Measurements from ENCODE around the gene NUFIP2.

Gene NUFIP2

GRCh38 chr17:29216856-29217255 lies 77.1 kb downstream of the NUFIP2 start:
- Histone ChIP-seq H3K4me3 (no peak overlapping the region), H3K36me3 (ENCODE audit: insufficient read depth, low read length) (no peaks in the 10 kb centered on the region), H3K9me3 (ENCODE audit: low read depth, low read length) (no peaks in the 10 kb centered on the region), H3K27ac (no peak overlapping the region), H3K9ac (ENCODE audit: insufficient read length) (no peak overlapping the region)
- no peak for DNase-seq (ENCODE audit: low read depth, low spot score)
- no peak for TF ChIP-seq FOXP2 (optimal IDR thresholded peaks at IDR 0.05; ENCODE audit: control extremely low read depth, extremely low read length, insufficient read depth)
- TF ChIP-seq POLR2AphosphoS5 (IDR thresholded peaks at IDR 0.05; ENCODE audit: borderline replicate concordance, low read depth, low read length) = no peak
- no peak for TF ChIP-seq EZH2 (IDR thresholded peaks at IDR 0.05)

- Histone ChIP-seq H3K9ac (ENCODE audit: insufficient read length) (no peak overlapping the region), H3K27ac (no peak overlapping the region), H3K4me3 (no peak overlapping the region), H3K9me3 (ENCODE audit: low read depth, low read length) (no peaks in the 10 kb centered on the region), H3K36me3 (ENCODE audit: insufficient read depth, low read length) (no peaks in the 10 kb centered on the region)
- TF ChIP-seq FOXP2 (optimal IDR thresholded peaks at IDR 0.05; ENCODE audit: control extremely low read depth, extremely low read length, insufficient read depth) (no peak), EZH2 (IDR thresholded peaks at IDR 0.05) (no peak), POLR2AphosphoS5 (IDR thresholded peaks at IDR 0.05; ENCODE audit: borderline replicate concordance, low read depth, low read length) (no peak)
- DNase-seq (ENCODE audit: low read depth, low spot score) = no peak
Measured at GRCh38 chr17:29216181-29216580, 77.8 kb downstream of the NUFIP2 start.

DNA sequence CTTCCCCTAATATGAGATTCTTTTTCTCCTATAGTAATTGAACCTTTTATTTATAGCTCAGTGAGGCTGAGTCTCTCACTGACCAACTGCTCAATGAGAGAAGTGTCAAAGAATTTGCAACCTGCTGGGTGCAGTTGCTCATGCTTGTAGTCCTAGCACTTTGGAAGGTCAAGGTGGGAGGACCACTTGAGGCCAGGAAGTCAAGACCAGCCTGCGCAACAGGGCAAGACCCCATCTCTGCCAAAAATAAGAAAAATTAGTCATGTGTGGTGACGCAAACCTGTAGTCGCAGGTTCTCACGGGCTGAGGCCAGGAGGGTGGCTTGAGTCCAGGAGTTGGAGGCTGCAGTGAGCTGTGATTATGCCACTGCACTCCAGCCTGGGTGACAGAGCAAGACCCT lies 78.2 kb downstream of the NUFIP2 start:
- H3K9me3 ChIP-seq (ENCODE audit: low read depth, low read length) = no peaks in the 10 kb centered on the region
- TF ChIP-seq POLR2AphosphoS5 (IDR thresholded peaks at IDR 0.05; ENCODE audit: borderline replicate concordance, low read depth, low read length) (no peak), EZH2 (IDR thresholded peaks at IDR 0.05) (no peak), FOXP2 (optimal IDR thresholded peaks at IDR 0.05; ENCODE audit: control extremely low read depth, extremely low read length, insufficient read depth) (no peak)
- H3K9ac ChIP-seq (ENCODE audit: insufficient read length) = no peak overlapping the region
- no peak overlapping the region for H3K27ac ChIP-seq
- H3K4me3 ChIP-seq = no peak overlapping the region
- no peaks in the 10 kb centered on the region for H3K36me3 ChIP-seq (ENCODE audit: insufficient read depth, low read length)
- DNase-seq (ENCODE audit: low read depth, low spot score) = no peak

DNA sequence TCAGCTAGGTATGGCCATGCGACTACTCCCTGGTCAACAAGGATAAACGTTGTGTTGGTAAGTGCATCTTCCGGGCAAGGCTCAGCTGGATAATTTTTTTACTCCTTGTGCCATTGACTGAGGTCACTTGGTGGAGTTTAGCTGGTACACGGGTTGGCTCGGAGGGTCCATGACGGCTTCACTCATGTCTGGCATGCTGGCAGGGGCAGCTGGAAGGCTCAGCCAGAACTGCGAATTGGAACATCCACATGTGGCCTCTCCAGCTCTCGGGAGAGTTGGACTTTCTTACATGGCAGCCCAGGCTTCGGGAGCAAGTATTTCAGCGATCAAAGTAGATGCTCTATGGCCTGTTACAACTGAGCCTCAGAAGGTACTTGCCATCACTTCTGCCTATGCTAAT lies 78.8 kb downstream of the NUFIP2 start:
- Histone ChIP-seq H3K36me3 (ENCODE audit: insufficient read depth, low read length) (no peaks in the 10 kb centered on the region), H3K4me3 (no peak overlapping the region), H3K9me3 (ENCODE audit: low read depth, low read length) (no peaks in the 10 kb centered on the region), H3K27ac (no peak overlapping the region), H3K9ac (ENCODE audit: insufficient read length) (no peak overlapping the region)
- no peak for DNase-seq (ENCODE audit: low read depth, low spot score)
- TF ChIP-seq FOXP2 (optimal IDR thresholded peaks at IDR 0.05; ENCODE audit: control extremely low read depth, extremely low read length, insufficient read depth) (no peak), EZH2 (IDR thresholded peaks at IDR 0.05) (no peak), POLR2AphosphoS5 (IDR thresholded peaks at IDR 0.05; ENCODE audit: borderline replicate concordance, low read depth, low read length) (no peak)

GRCh38 chr17:29214215-29215146 lies 79.5 kb downstream of the NUFIP2 start:
- no peak overlapping the region for H3K27ac ChIP-seq
- DNase-seq (ENCODE audit: low read depth, low spot score) = no peak

DNA sequence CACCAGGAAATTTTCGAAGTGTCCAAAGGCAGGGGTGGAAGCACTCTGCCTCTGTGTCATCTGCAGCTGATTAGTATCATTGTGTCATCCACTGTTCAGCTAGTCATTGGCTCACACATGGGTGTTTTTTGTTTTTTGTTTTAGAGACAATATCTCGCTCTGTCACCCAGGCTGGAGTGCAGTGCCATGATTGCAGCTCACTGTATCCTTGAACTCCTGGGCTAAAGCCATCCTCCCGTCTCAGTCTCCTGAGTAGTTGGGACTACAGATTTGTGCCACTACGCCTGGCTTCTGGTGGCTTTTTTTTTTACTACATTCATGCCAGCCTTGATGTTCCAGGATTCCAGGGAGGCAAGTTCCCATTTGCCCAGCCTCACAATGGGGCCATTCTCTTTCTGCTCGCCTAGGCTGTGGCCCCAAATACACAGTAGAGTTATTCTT lies 81.2 kb downstream of the NUFIP2 start:
- TF ChIP-seq FOXP2 (optimal IDR thresholded peaks at IDR 0.05; ENCODE audit: control extremely low read depth, extremely low read length, insufficient read depth) = no peak
- Histone ChIP-seq H3K4me3 (no peak overlapping the region), H3K36me3 (ENCODE audit: insufficient read depth, low read length) (no peaks in the 10 kb centered on the region), H3K27ac (no peak overlapping the region), H3K9ac (ENCODE audit: insufficient read length) (no peak overlapping the region), H3K9me3 (ENCODE audit: low read depth, low read length) (no peaks in the 10 kb centered on the region)
- no peak for DNase-seq (ENCODE audit: low read depth, low spot score)

More at GRCh38 chr17:29214215-29215146, 79.5 kb downstream of the NUFIP2 start:
- no peak overlapping the region for H3K4me3 ChIP-seq
- no peaks in the 10 kb centered on the region for H3K9me3 ChIP-seq (ENCODE audit: low read depth, low read length)
- H3K36me3 ChIP-seq (ENCODE audit: insufficient read depth, low read length) = no peaks in the 10 kb centered on the region
- no peak overlapping the region for H3K9ac ChIP-seq (ENCODE audit: insufficient read length)
- TF ChIP-seq EZH2 (IDR thresholded peaks at IDR 0.05) (no peak), POLR2AphosphoS5 (IDR thresholded peaks at IDR 0.05; ENCODE audit: borderline replicate concordance, low read depth, low read length) (no peak), FOXP2 (optimal IDR thresholded peaks at IDR 0.05; ENCODE audit: control extremely low read depth, extremely low read length, insufficient read depth) (no peak)

GRCh38 chr17:29212094-29212631 lies 81.8 kb downstream of the NUFIP2 start:
- Histone ChIP-seq H3K4me3 (no peak overlapping the region), H3K27ac (no peak overlapping the region), H3K36me3 (ENCODE audit: insufficient read depth, low read length) (no peaks in the 10 kb centered on the region), H3K9ac (ENCODE audit: insufficient read length) (no peak overlapping the region), H3K9me3 (ENCODE audit: low read depth, low read length) (no peaks in the 10 kb centered on the region)
- no peak for TF ChIP-seq POLR2AphosphoS5 (IDR thresholded peaks at IDR 0.05; ENCODE audit: borderline replicate concordance, low read depth, low read length)
- no peak for TF ChIP-seq FOXP2 (optimal IDR thresholded peaks at IDR 0.05; ENCODE audit: control extremely low read depth, extremely low read length, insufficient read depth)
- no peak for TF ChIP-seq EZH2 (IDR thresholded peaks at IDR 0.05)
- no peak for DNase-seq (ENCODE audit: low read depth, low spot score)

DNA sequence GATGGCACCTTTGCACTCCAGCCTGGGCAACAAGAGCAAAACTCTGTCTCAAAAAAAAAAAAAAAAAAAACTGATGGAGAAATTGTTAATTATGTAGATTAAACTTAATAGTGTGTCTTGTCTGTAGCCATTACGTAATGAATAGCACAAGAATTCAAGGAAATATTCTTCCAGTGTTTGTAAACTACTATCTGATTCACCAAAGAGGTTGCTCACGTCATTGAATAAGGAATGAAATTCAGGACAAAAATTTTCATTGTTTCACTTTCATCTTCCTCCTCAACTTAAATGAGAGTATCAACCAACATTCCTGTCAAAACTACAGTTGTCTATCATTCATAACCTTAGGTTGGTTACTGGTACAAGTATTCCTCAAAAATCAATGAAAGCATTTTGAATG lies 83.1 kb downstream of the NUFIP2 start:
- Histone ChIP-seq H3K27ac (no peak overlapping the region), H3K4me3 (no peak overlapping the region), H3K36me3 (ENCODE audit: insufficient read depth, low read length) (no peaks in the 10 kb centered on the region), H3K9ac (ENCODE audit: insufficient read length) (no peak overlapping the region), H3K9me3 (ENCODE audit: low read depth, low read length) (no peaks in the 10 kb centered on the region)
- no peak for DNase-seq (ENCODE audit: low read depth, low spot score)
- TF ChIP-seq EZH2 (IDR thresholded peaks at IDR 0.05) = no peak
- no peak for TF ChIP-seq POLR2AphosphoS5 (IDR thresholded peaks at IDR 0.05; ENCODE audit: borderline replicate concordance, low read depth, low read length)
- no peak for TF ChIP-seq FOXP2 (optimal IDR thresholded peaks at IDR 0.05; ENCODE audit: control extremely low read depth, extremely low read length, insufficient read depth)

Measured in SK-N-MC (cell line).